Measurements from ENCODE around the gene NRG3.

Gene NRG3

GRCh38 chr10:82206831-82207230 is 331.8 kb downstream of the NRG3 start:
- DNase-seq (ENCODE audit: extremely low read depth in 1 of 2, low read depth in 1 of 2): no peak

- no peak for DNase-seq (ENCODE audit: extremely low read depth in 1 of 2, low read depth in 1 of 2)
Observed at GRCh38 chr10:82208726-82209125, 333.7 kb downstream of the NRG3 start.

- DNase-seq (ENCODE audit: extremely low read depth in 1 of 2, low read depth in 1 of 2): no peak
Observed at GRCh38 chr10:82210331-82210730, 335.3 kb downstream of the NRG3 start.

- DNase-seq (ENCODE audit: extremely low read depth in 1 of 2, low read depth in 1 of 2): no peak
Observed at GRCh38 chr10:82211346-82211745, 336.4 kb downstream of the NRG3 start.

GRCh38 chr10:82212753-82213152 is 337.8 kb downstream of the NRG3 start:
- no peak for DNase-seq (ENCODE audit: extremely low read depth in 1 of 2, low read depth in 1 of 2)

- DNase-seq (ENCODE audit: extremely low read depth in 1 of 2, low read depth in 1 of 2): no peak
Observed at GRCh38 chr10:82213784-82214183, 338.8 kb downstream of the NRG3 start.

GRCh38 chr10:82221056-82221455 is 346.1 kb downstream of the NRG3 start:
- no peak for DNase-seq (ENCODE audit: extremely low read depth in 1 of 2, low read depth in 1 of 2)

GRCh38 chr10:82221601-82222149 is 346.7 kb downstream of the NRG3 start:
- DNase-seq (ENCODE audit: extremely low read depth in 1 of 2, low read depth in 1 of 2): no peak

- DNase-seq (ENCODE audit: extremely low read depth in 1 of 2, low read depth in 1 of 2): no peak
Observed at GRCh38 chr10:82228701-82229100, 353.7 kb downstream of the NRG3 start.

GRCh38 chr10:82234173-82234572 is 359.2 kb downstream of the NRG3 start:
- DNase-seq (ENCODE audit: extremely low read depth in 1 of 2, low read depth in 1 of 2): no peak

GRCh38 chr10:82236084-82236731 is 361.2 kb downstream of the NRG3 start:
- DNase-seq (ENCODE audit: extremely low read depth in 1 of 2, low read depth in 1 of 2): no peak

- DNase-seq (ENCODE audit: extremely low read depth in 1 of 2, low read depth in 1 of 2): no peak
Observed at GRCh38 chr10:82238291-82238690, 363.3 kb downstream of the NRG3 start.

GRCh38 chr10:82240408-82240807 is 365.4 kb downstream of the NRG3 start:
- DNase-seq (ENCODE audit: extremely low read depth in 1 of 2, low read depth in 1 of 2): no peak

GRCh38 chr10:82242778-82243177 is 367.8 kb downstream of the NRG3 start:
- no peak for DNase-seq (ENCODE audit: extremely low read depth in 1 of 2, low read depth in 1 of 2)

GRCh38 chr10:82245157-82245556 is 370.2 kb downstream of the NRG3 start:
- DNase-seq (ENCODE audit: extremely low read depth in 1 of 2, low read depth in 1 of 2): no peak

- DNase-seq (ENCODE audit: extremely low read depth in 1 of 2, low read depth in 1 of 2): no peak
Observed at GRCh38 chr10:82245906-82246560, 371.0 kb downstream of the NRG3 start.

- no peak for DNase-seq (ENCODE audit: extremely low read depth in 1 of 2, low read depth in 1 of 2)
Observed at GRCh38 chr10:82249141-82249540, 374.1 kb downstream of the NRG3 start.

GRCh38 chr10:82251222-82251906 is 376.4 kb downstream of the NRG3 start:
- no peak for DNase-seq (ENCODE audit: extremely low read depth in 1 of 2, low read depth in 1 of 2)

- DNase-seq (ENCODE audit: extremely low read depth in 1 of 2, low read depth in 1 of 2): no peak
Observed at GRCh38 chr10:82252081-82252480, 377.1 kb downstream of the NRG3 start.

GRCh38 chr10:82254237-82254636 is 379.2 kb downstream of the NRG3 start:
- DNase-seq (ENCODE audit: extremely low read depth in 1 of 2, low read depth in 1 of 2): no peak

- no peak for DNase-seq (ENCODE audit: extremely low read depth in 1 of 2, low read depth in 1 of 2)
Observed at GRCh38 chr10:82256275-82256674, 381.3 kb downstream of the NRG3 start.

GRCh38 chr10:82266438-82266837 is 391.4 kb downstream of the NRG3 start:
- no peak for DNase-seq (ENCODE audit: extremely low read depth in 1 of 2, low read depth in 1 of 2)
